Hematopoietic multipotent progenitor cell treated with erythropoietin and hydrocortisone succinate and interleukin-3 and kit ligand, for 8 days (in vitro differentiated cells): ENCODE data around the gene KIAA1328.
"Not testable (repeated sequence)": the region's sequence is repeated elsewhere in the genome, so short reads cannot be mapped to it uniquely, and the experiment has no call there.

ENCODE experiments used
- DNase-seq: peaks from one replicate; pipeline ENCODE4 v3.0.0-alpha.2; 2015

The KIAA1328 gene

GRCh38 chr18:37161491-37161890 is 332.6 kb downstream of the KIAA1328 start:
- no peak for DNase-seq

- DNase-seq, result no peak
These were observed 333.6 kb downstream of the KIAA1328 start for GRCh38 chr18:37162551-37162950.

- DNase-seq, result no peak
These were observed 334.2 kb downstream of the KIAA1328 start for GRCh38 chr18:37163119-37163518.

- no peak for DNase-seq
These were observed 337.6 kb downstream of the KIAA1328 start for GRCh38 chr18:37166491-37166890.

- DNase-seq, result not testable (repeated sequence)
These were observed 338.0 kb downstream of the KIAA1328 start for GRCh38 chr18:37166966-37167365.

- no peak for DNase-seq
These were observed 342.1 kb downstream of the KIAA1328 start for GRCh38 chr18:37170984-37171383.

GRCh38 chr18:37173384-37173783 is 344.5 kb downstream of the KIAA1328 start:
- no peak for DNase-seq

GRCh38 chr18:37175727-37176620 is 347.0 kb downstream of the KIAA1328 start:
- DNase-seq, result no peak

GRCh38 chr18:37176621-37176934 is 347.7 kb downstream of the KIAA1328 start:
- DNase-seq, result no peak

GRCh38 chr18:37179384-37179783 is 350.5 kb downstream of the KIAA1328 start:
- no peak for DNase-seq

- no peak for DNase-seq
These were observed 351.2 kb downstream of the KIAA1328 start for GRCh38 chr18:37180086-37180485.

GRCh38 chr18:37182340-37183135 is 353.6 kb downstream of the KIAA1328 start:
- DNase-seq, result no peak

GRCh38 chr18:37184209-37184868 is 355.4 kb downstream of the KIAA1328 start:
- DNase-seq, result no peak

GRCh38 chr18:37188016-37188791 is 359.3 kb downstream of the KIAA1328 start:
- DNase-seq, result no peak

- DNase-seq, result no peak
These were observed 370.8 kb downstream of the KIAA1328 start for GRCh38 chr18:37199741-37200140.

- DNase-seq, result no peak
These were observed 378.4 kb downstream of the KIAA1328 start for GRCh38 chr18:37207343-37207742.

- DNase-seq, result no peak
These were observed 381.9 kb downstream of the KIAA1328 start for GRCh38 chr18:37210781-37211180.

- no peak for DNase-seq
These were observed 389.2 kb downstream of the KIAA1328 start for GRCh38 chr18:37218022-37218590.

GRCh38 chr18:37219257-37219656 is 390.3 kb downstream of the KIAA1328 start:
- no peak for DNase-seq

- no peak for DNase-seq
These were observed 393.5 kb downstream of the KIAA1328 start for GRCh38 chr18:37222354-37222998.

GRCh38 chr18:37222999-37223378 is 394.1 kb downstream of the KIAA1328 start:
- no peak for DNase-seq

GRCh38 chr18:37225279-37225678 is 396.4 kb downstream of the KIAA1328 start:
- no peak for DNase-seq
